H9 (cell line): ENCODE results near the gene TMEM117. TPM values are rescaled to one million over a fixed set of nuclear protein-coding genes. Genes with fewer than 3 reads are reported as not detected.

Experiments used
- DNase-seq: peaks from one replicate; pipeline ENCODE4 v3.0.0-alpha.2; 2017
- H2AFZ ChIP-seq: one replicate; pipeline ENCODE4 v1.6.1; 2013; ENCODE audit warnings: mild to moderate bottlenecking, low read length, control low read depth, moderate library complexity
- H2AK5ac ChIP-seq: 2 replicates; pipeline ENCODE4 v1.6.1; 2013; ENCODE audit warnings: low read length, control low read depth, mixed read lengths; ENCODE audit not compliant: insufficient read length
- H2BK120ac ChIP-seq: one replicate; pipeline ENCODE4 v1.6.1; 2013; ENCODE audit warnings: low read depth, mild to moderate bottlenecking, low read length, control low read depth, inconsistent platforms; ENCODE audit not compliant: poor library complexity, severe bottlenecking
- H2BK12ac ChIP-seq: 2 replicates; pipeline ENCODE4 v1.6.1; 2013; ENCODE audit warnings: low read length, control low read depth, mixed read lengths, low read depth; ENCODE audit not compliant: insufficient read length
- H2BK15ac ChIP-seq: 2 replicates; pipeline ENCODE4 v1.6.1; 2013; ENCODE audit warnings: low read depth, low read length, control low read depth
- H2BK20ac ChIP-seq: one replicate; pipeline ENCODE4 v1.6.1; 2013; ENCODE audit warnings: low read depth, mild to moderate bottlenecking, low read length, control low read depth, inconsistent platforms; ENCODE audit not compliant: poor library complexity, severe bottlenecking
- H2BK5ac ChIP-seq: 2 replicates; pipeline ENCODE4 v1.6.1; 2013; ENCODE audit warnings: low read length, control low read depth, mixed read lengths; ENCODE audit not compliant: insufficient read length
- H3K14ac ChIP-seq: 2 replicates; pipeline ENCODE4 v1.6.1; 2013; ENCODE audit warnings: low read length, control low read depth; ENCODE audit not compliant: insufficient read depth
- H3K18ac ChIP-seq: 2 replicates; pipeline ENCODE4 v1.6.1; 2013; ENCODE audit warnings: low read depth, mild to moderate bottlenecking, mixed read lengths, low read length, control low read depth; ENCODE audit not compliant: insufficient read length
- H3K23ac ChIP-seq: 2 replicates; pipeline ENCODE4 v1.6.1; 2013; ENCODE audit warnings: low read length, control low read depth, mixed read lengths, low read depth; ENCODE audit not compliant: insufficient read length
- H3K23me2 ChIP-seq: 2 replicates; pipeline ENCODE4 v1.6.1; 2013; ENCODE audit warnings: low read depth, mild to moderate bottlenecking, mixed read lengths, low read length, control low read depth; ENCODE audit not compliant: insufficient read length, poor library complexity, severe bottlenecking
- H3K27ac ChIP-seq: 2 replicates; pipeline ENCODE4 v1.5.1; 2013; ENCODE audit warnings: low read length, control low read depth, mixed read lengths, low read depth; ENCODE audit not compliant: insufficient read length
- H3K27me3 ChIP-seq: 2 replicates; pipeline ENCODE4 v1.6.1; 2013; ENCODE audit warnings: low read length, control low read depth, inconsistent platforms; ENCODE audit not compliant: insufficient read depth
- H3K4ac ChIP-seq: 2 replicates; pipeline ENCODE4 v1.6.1; 2013; ENCODE audit warnings: low read depth, mild to moderate bottlenecking, control low read depth, inconsistent platforms, low read length, moderate library complexity
- H3K4me1 ChIP-seq: 2 replicates; pipeline ENCODE4 v1.6.1; 2013; ENCODE audit warnings: low read length, control low read depth, inconsistent platforms; ENCODE audit not compliant: insufficient read depth
- H3K4me2 ChIP-seq: 2 replicates; pipeline ENCODE4 v1.6.1; 2013; ENCODE audit warnings: low read length, control low read depth, mixed read lengths; ENCODE audit not compliant: insufficient read length, insufficient read depth
- H3K56ac ChIP-seq: 2 replicates; pipeline ENCODE4 v1.6.1; 2013; ENCODE audit warnings: low read depth, mild to moderate bottlenecking, mixed read lengths, low read length, control low read depth; ENCODE audit not compliant: insufficient read length
- H3K79me1 ChIP-seq: 2 replicates; pipeline ENCODE4 v1.6.1; 2013; ENCODE audit warnings: low read depth, mild to moderate bottlenecking, moderate library complexity, low read length, control low read depth, inconsistent platforms; ENCODE audit not compliant: insufficient read depth, poor library complexity, severe bottlenecking
- H3K79me2 ChIP-seq: 2 replicates; pipeline ENCODE4 v1.6.1; 2013; ENCODE audit warnings: low read length, control low read depth, inconsistent platforms; ENCODE audit not compliant: insufficient read depth
- H3K9ac ChIP-seq: 2 replicates; pipeline ENCODE4 v1.6.1; 2013; ENCODE audit warnings: low read length, control low read depth, mixed read lengths; ENCODE audit not compliant: insufficient read length; ENCODE audit errors: extremely low read depth
- H3K9me3 ChIP-seq: one replicate; pipeline ENCODE4 v1.6.1; 2013; ENCODE audit warnings: low read depth, low read length, inconsistent platforms; ENCODE audit not compliant: control insufficient read depth
- H3T11ph ChIP-seq: one replicate; pipeline ENCODE4 v1.6.1; 2013; ENCODE audit warnings: mild to moderate bottlenecking, low read length, control low read depth, inconsistent platforms
- H4K20me1 ChIP-seq: one replicate; pipeline ENCODE4 v1.6.1; 2013; ENCODE audit not compliant: control insufficient read depth, insufficient read length, insufficient read depth
- H4K5ac ChIP-seq: 2 replicates; pipeline ENCODE4 v1.6.1; 2013; ENCODE audit warnings: low read depth, mild to moderate bottlenecking, mixed read lengths, low read length, control low read depth; ENCODE audit not compliant: insufficient read length
- H4K8ac ChIP-seq: replicated peaks from 2 replicates; pipeline ENCODE4 v1.6.1; 2013; ENCODE audit warnings: low read length, control low read depth, mixed read lengths, low read depth; ENCODE audit not compliant: insufficient read length
- H4K91ac ChIP-seq: 2 replicates; pipeline ENCODE4 v1.6.1; 2013; ENCODE audit warnings: low read depth, mild to moderate bottlenecking, moderate library complexity, mixed read lengths, low read length, control low read depth; ENCODE audit not compliant: insufficient read length
- H3K27ac Mint-ChIP-seq, 3 experiments: 2 replicates in 2 of 3; 3 replicates in 1 of 3; pipeline ENCODE4 v1.8.0; 2020 to 2021; ENCODE audit warnings: mixed read lengths in 3 of 3, mild to moderate bottlenecking in 1 of 3, moderate library complexity in 1 of 3
- H3K27me3 Mint-ChIP-seq: 2 replicates; pipeline ENCODE4 v1.8.0; 2021; ENCODE audit warnings: low read depth, mild to moderate bottlenecking, moderate library complexity, mixed read lengths
- H3K36me3 Mint-ChIP-seq, 3 experiments: 2 replicates in 2 of 3; 3 replicates in 1 of 3; pipeline ENCODE4 v1.8.0; 2020 to 2021; ENCODE audit warnings: low read depth in 3 of 3, mixed read lengths in 3 of 3; ENCODE audit not compliant: insufficient read depth in 1 of 3
- H3K4me1 Mint-ChIP-seq, 2 experiments: 2 replicates each; pipeline ENCODE4 v1.8.0; 2020; ENCODE audit warnings: mixed read lengths in 2 of 2
- H3K4me3 Mint-ChIP-seq, 2 experiments: 2 replicates in 1 of 2; 3 replicates in 1 of 2; pipeline ENCODE4 v1.8.0; 2020 to 2021; ENCODE audit warnings: mild to moderate bottlenecking in 2 of 2, mixed read lengths in 2 of 2, moderate library complexity in 1 of 2
- H3K9me3 Mint-ChIP-seq, 2 experiments: 2 replicates in 1 of 2; 3 replicates in 1 of 2; pipeline ENCODE4 v1.8.0; 2020; ENCODE audit warnings: mild to moderate bottlenecking in 2 of 2, mixed read lengths in 2 of 2, moderate library complexity in 1 of 2
- WGBS: extraction: QIAGEN DNeasy Blood & Tissue Kit; methylation state at CpG from one replicate; pipeline ENCODE4 v1.1.7; 2013; ENCODE audit warnings: missing lambda C conversion rate, low lambda C conversion rate, mixed read lengths; ENCODE audit not compliant: insufficient read length; ENCODE audit errors: extremely low coverage; 5-methylcytosine and 5-hydroxymethylcytosine counted together
- total RNA-seq: library from RNA; stranded (reverse); gene quantifications from 2 replicates; pipeline ENCODE4 v1.2.1, GENCODE V29; 2021
- TF ChIP-seq, protein P1 (sequence below): fragments of 200-600 bp; sonication (generic); conservative IDR thresholded peaks from 3 replicates; pipeline ENCODE4 v1.8.0; 2021; ENCODE audit warnings: antibody characterized with exemption, mild to moderate bottlenecking

Gene TMEM117
- total RNA-seq, 1 experiment from 2014 or later: 1.7 TPM

GRCh38 chr12:44294649-44295048 lies 458.8 kb downstream of the TMEM117 start:
- Histone ChIP-seq H4K91ac (no peak overlapping the region), H3K4ac (no peak overlapping the region), H3K4me2 (no peak overlapping the region), H3K56ac (no peak overlapping the region), H3K23ac (no peak overlapping the region), H3K18ac (no peak overlapping the region), H3K27ac (no peak overlapping the region), H3T11ph (no peak overlapping the region), H2BK20ac (no peak overlapping the region), H2BK15ac (no peak overlapping the region), H4K8ac (no peak overlapping the region), H3K27me3 (no peaks in the 10 kb centered on the region), H3K79me1 (no peaks in the 10 kb centered on the region), H2BK12ac (no peak overlapping the region), H2BK5ac (no peak overlapping the region), H3K9me3 (no peaks in the 10 kb centered on the region), H3K14ac (no peak overlapping the region), H3K79me2 (no peaks in the 10 kb centered on the region), H2AFZ (no peak overlapping the region), H3K9ac (no peak overlapping the region), H3K23me2 (no peaks in the 10 kb centered on the region), H4K5ac (no peak overlapping the region), H2BK120ac (no peak overlapping the region), H3K4me1 (no peaks in the 10 kb centered on the region; the same call in 1 of the 2 replicates), H4K20me1 (no peaks in the 10 kb centered on the region), H2AK5ac (no peak overlapping the region)
- H3K27me3 Mint-ChIP-seq: no peaks in the 10 kb centered on the region
- no CpG with 5 or more reads among the region's 1 CpG for WGBS
- H3K4me1 Mint-ChIP-seq: peaks cover 4 to 5% of the 10 kb centered on the region in 2 experiments
- H3K36me3 Mint-ChIP-seq: no peaks in the 10 kb centered on the region; a peak in 1 of 7 replicates
- DNase-seq: no peak
- no peak overlapping the region for H3K4me3 Mint-ChIP-seq
- no peak overlapping the region for H3K27ac Mint-ChIP-seq
- peaks cover 0 to 4% of the 10 kb centered on the region in 2 experiments; a peak in 2 of 5 replicates for H3K9me3 Mint-ChIP-seq
- TF ChIP-seq, protein P1, sequence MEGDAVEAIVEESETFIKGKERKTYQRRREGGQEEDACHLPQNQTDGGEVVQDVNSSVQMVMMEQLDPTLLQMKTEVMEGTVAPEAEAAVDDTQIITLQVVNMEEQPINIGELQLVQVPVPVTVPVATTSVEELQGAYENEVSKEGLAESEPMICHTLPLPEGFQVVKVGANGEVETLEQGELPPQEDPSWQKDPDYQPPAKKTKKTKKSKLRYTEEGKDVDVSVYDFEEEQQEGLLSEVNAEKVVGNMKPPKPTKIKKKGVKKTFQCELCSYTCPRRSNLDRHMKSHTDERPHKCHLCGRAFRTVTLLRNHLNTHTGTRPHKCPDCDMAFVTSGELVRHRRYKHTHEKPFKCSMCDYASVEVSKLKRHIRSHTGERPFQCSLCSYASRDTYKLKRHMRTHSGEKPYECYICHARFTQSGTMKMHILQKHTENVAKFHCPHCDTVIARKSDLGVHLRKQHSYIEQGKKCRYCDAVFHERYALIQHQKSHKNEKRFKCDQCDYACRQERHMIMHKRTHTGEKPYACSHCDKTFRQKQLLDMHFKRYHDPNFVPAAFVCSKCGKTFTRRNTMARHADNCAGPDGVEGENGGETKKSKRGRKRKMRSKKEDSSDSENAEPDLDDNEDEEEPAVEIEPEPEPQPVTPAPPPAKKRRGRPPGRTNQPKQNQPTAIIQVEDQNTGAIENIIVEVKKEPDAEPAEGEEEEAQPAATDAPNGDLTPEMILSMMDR: no peak
